ENCODE data around the gene PPP2R5D. TPM values are rescaled to one million over a fixed set of nuclear protein-coding genes. Genes with fewer than 3 reads are reported as not detected.

PPP2R5D gene
- total RNA-seq, 1 donor from 2014 or later, result 27.8 TPM

GRCh38 chr6:42963179-42963854 is 21.1 kb upstream of the PPP2R5D start:
- DNase-seq (ENCODE audit: low spot score), result no peak

GRCh38 chr6:42963855-42964605 is 20.3 kb upstream of the PPP2R5D start:
- DNase-seq (ENCODE audit: low spot score), result no peak

- DNase-seq (ENCODE audit: low spot score), result no peak
Observed at GRCh38 chr6:42966571-42966970, 17.8 kb upstream of the PPP2R5D start.

- peak; percentile 82 for DNase-seq (ENCODE audit: low spot score)
Observed at GRCh38 chr6:42967228-42967627, 17.1 kb upstream of the PPP2R5D start.

GRCh38 chr6:42968126-42968701 is 16.2 kb upstream of the PPP2R5D start:
- no peak for DNase-seq (ENCODE audit: low spot score)

- DNase-seq (ENCODE audit: low spot score), result no peak
Observed at GRCh38 chr6:42968783-42969182, 15.6 kb upstream of the PPP2R5D start.

- no peak for DNase-seq (ENCODE audit: low spot score)
Observed at GRCh38 chr6:42969431-42969830, 14.9 kb upstream of the PPP2R5D start.

GRCh38 chr6:42969934-42970333 is 14.4 kb upstream of the PPP2R5D start:
- no peak for DNase-seq (ENCODE audit: low spot score)

GRCh38 chr6:42970871-42971612 is 13.3 kb upstream of the PPP2R5D start:
- DNase-seq (ENCODE audit: low spot score), result no peak

GRCh38 chr6:42971746-42972327 is 12.5 kb upstream of the PPP2R5D start:
- DNase-seq (ENCODE audit: low spot score), result no peak

GRCh38 chr6:42973926-42974325 is 10.4 kb upstream of the PPP2R5D start:
- no peak for DNase-seq (ENCODE audit: low spot score)

- DNase-seq (ENCODE audit: low spot score), result no peak
Observed at GRCh38 chr6:42974919-42975505, 9.4 kb upstream of the PPP2R5D start.

- no peak for DNase-seq (ENCODE audit: low spot score)
Observed at GRCh38 chr6:42978487-42978838, 5.9 kb upstream of the PPP2R5D start.

GRCh38 chr6:42978839-42979522 is 5.4 kb upstream of the PPP2R5D start, which contains the start of gene PEX6:
PEX6 (minus strand) TSS chr6:42979181; CDS start chr6:42979150, 31 bp downstream.
- peak; percentile 96 for DNase-seq (ENCODE audit: low spot score)

GRCh38 chr6:42979523-42980177 is 4.7 kb upstream of the PPP2R5D start:
- no peak for DNase-seq (ENCODE audit: low spot score)

- no peak for DNase-seq (ENCODE audit: low spot score)
Observed at GRCh38 chr6:42981836-42982235, 2.5 kb upstream of the PPP2R5D start.

- no peak for DNase-seq (ENCODE audit: low spot score)
Observed at GRCh38 chr6:42984924-42985475, 630 bp downstream of the PPP2R5D start.

- DNase-seq (ENCODE audit: low spot score), result no peak
Observed at GRCh38 chr6:42987533-42988451, 3.4 kb downstream of the PPP2R5D start.
